ENCODE results near the gene MKNK1. TPM values are rescaled to one million over a fixed set of nuclear protein-coding genes. Genes with fewer than 3 reads are reported as not detected.

The MKNK1 gene
- total RNA-seq, 1 experiment from 2014 or later: 12.9 TPM

GRCh38 chr1:46643368-46643775, 39.3 kb upstream of the MKNK1 start:
- Histone ChIP-seq H2AFZ (ENCODE audit: low read length) (no peak overlapping the region), H2BK15ac (ENCODE audit: low read depth, low read length) (no peak overlapping the region), H3K27me3 (ENCODE audit: insufficient read depth, low read length) (no peaks in the 10 kb centered on the region), H4K5ac (ENCODE audit: insufficient read length, low read depth, low read length) (no peak overlapping the region), H4K20me1 (ENCODE audit: control insufficient read depth, insufficient read depth, insufficient read length) (no peaks in the 10 kb centered on the region), H4K91ac (ENCODE audit: insufficient read length, low read depth, low read length) (no peak overlapping the region), H2BK120ac (ENCODE audit: low read depth, low read length, poor library complexity, severe bottlenecking) (no peak overlapping the region), H2AK5ac (ENCODE audit: insufficient read length, low read length) (no peak overlapping the region), H3K79me2 (ENCODE audit: insufficient read depth, low read length) (no peaks in the 10 kb centered on the region), H3K4me2 (ENCODE audit: insufficient read depth, insufficient read length, low read length) (no peak overlapping the region), H2BK12ac (ENCODE audit: insufficient read length, low read depth, low read length) (no peak overlapping the region), H2BK20ac (ENCODE audit: low read depth, low read length, poor library complexity, severe bottlenecking) (no peak overlapping the region), H3K56ac (ENCODE audit: insufficient read length, low read depth, low read length) (no peak overlapping the region), H3K4ac (ENCODE audit: low read depth, low read length) (no peak overlapping the region), H3K18ac (ENCODE audit: insufficient read length, low read depth, low read length) (no peak overlapping the region), H3K9me3 (ENCODE audit: control insufficient read depth, low read depth, low read length) (no peaks in the 10 kb centered on the region), H3K23me2 (ENCODE audit: insufficient read length, low read depth, low read length, poor library complexity, severe bottlenecking) (no peaks in the 10 kb centered on the region), H3K4me1 (ENCODE audit: insufficient read depth, low read length) (no peaks in the 10 kb centered on the region), H3K14ac (ENCODE audit: insufficient read depth, low read length) (no peak overlapping the region), H3T11ph (ENCODE audit: low read length) (no peak overlapping the region), H3K9ac (ENCODE audit: extremely low read depth, insufficient read length, low read length) (no peak overlapping the region), H4K8ac (replicated peaks; ENCODE audit: insufficient read length, low read depth, low read length) (no peak overlapping the region), H3K23ac (ENCODE audit: insufficient read length, low read depth, low read length) (no peak overlapping the region), H3K79me1 (ENCODE audit: insufficient read depth, low read depth, low read length, poor library complexity, severe bottlenecking) (no peaks in the 10 kb centered on the region), H3K27ac (ENCODE audit: insufficient read length, low read depth, low read length) (no peak overlapping the region), H2BK5ac (ENCODE audit: insufficient read length, low read length) (no peak overlapping the region)
- no peak for DNase-seq
- H3K4me3 Mint-ChIP-seq: no peak overlapping the region
- peaks cover 5 to 16% (median 11%) of the 10 kb centered on the region in 3 experiments; a peak in 5 of 7 replicates for H3K36me3 Mint-ChIP-seq (ENCODE audit: insufficient read depth in 1 of 3, low read depth in 3 of 3)
- no peaks in the 10 kb centered on the region for H3K27me3 Mint-ChIP-seq (ENCODE audit: low read depth)
- H3K4me1 Mint-ChIP-seq: no peaks in the 10 kb centered on the region
- H3K9me3 Mint-ChIP-seq: no peaks in the 10 kb centered on the region
- no peak overlapping the region; a peak in 1 of 7 replicates for H3K27ac Mint-ChIP-seq
- TF ChIP-seq CTCF (conservative IDR thresholded peaks at IDR 0.05): no peak

Measured in H9 (cell line).